ENCODE measurements around the gene VASH2.
"Not testable (repeated sequence)": the region's sequence is repeated elsewhere in the genome, so short reads cannot be mapped to it uniquely, and the experiment has no call there.

VASH2 gene

GRCh38 chr1:212950243-212951125 is at the start of gene VASH2:
Gene VASH2 (plus strand): TSS chr1:212950541. CDS start chr1:212951543, 1,002 bp downstream.
- peak; percentile 67 for DNase-seq

- DNase-seq: no peak
Observed at GRCh38 chr1:212901290-212901689, 49.1 kb upstream of the VASH2 start.

GRCh38 chr1:212902054-212902453 is 48.3 kb upstream of the VASH2 start:
- no peak for DNase-seq

DNA sequence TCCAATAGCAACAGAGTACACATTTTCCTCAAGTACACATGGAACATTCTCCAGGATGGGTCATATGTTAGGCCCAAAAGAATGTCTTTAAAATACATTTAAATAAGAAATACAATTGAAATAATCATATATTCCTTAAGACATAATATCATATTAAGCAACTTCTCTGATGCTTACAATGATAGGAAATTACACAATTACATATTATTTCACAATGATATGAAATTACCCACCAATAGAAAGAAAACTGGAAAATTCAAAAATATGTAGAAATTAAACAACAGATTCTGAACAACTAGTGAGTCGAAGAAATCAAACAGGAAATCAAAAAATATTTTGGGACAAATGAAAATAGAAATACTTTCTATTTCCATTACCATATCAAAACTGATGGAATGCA is 46.7 kb upstream of the VASH2 start:
- DNase-seq: no peak

- DNase-seq: not testable (repeated sequence)
Observed at GRCh38 chr1:212908071-212908470, 42.3 kb upstream of the VASH2 start.

- no peak for DNase-seq
Observed at GRCh38 chr1:212908971-212909370, 41.4 kb upstream of the VASH2 start.

DNA sequence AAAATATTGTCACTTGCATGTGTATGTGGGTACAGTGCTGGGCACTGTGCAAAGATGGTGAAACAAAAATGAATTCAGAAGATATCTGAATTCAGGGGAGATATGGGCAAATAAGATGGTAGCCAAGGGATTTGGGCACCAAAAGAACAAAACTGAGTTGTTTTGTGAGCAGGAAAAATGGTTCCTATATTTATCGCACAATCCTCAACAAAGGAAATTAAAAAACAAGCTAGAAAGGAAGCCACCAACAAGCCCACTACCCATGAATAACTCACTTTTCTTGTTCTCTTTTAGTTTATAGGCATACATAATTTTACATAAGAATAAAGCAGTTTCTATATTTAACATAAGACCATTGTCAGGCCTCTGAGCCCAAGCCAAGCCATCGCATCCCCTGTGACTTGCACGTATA is 40.7 kb upstream of the VASH2 start:
- DNase-seq: no peak

DNA sequence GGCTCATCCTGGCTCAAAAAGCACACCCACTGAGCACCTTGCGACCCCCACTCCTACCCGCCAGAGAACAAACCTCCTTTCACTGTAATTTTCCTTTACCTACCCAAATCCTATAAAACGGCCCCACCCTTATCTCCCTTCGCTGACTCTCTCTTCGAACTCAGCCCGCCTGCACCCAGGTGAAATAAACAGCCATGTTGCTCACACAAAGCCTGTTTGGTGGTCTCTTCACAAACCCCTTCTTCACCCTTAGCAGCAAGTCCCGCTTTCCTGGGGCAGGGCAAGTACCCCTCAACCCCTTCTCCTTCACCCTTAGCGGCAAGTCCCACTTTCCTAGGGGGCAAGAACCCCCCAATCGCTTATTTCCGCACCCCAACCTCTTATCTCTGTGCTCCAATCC is 40.1 kb upstream of the VASH2 start:
- DNase-seq: not testable (repeated sequence)

GRCh38 chr1:212913638-212914037 is 36.7 kb upstream of the VASH2 start:
- DNase-seq: not testable (repeated sequence)

GRCh38 chr1:212914110-212914509 is 36.2 kb upstream of the VASH2 start:
- DNase-seq: not testable (repeated sequence)

DNA sequence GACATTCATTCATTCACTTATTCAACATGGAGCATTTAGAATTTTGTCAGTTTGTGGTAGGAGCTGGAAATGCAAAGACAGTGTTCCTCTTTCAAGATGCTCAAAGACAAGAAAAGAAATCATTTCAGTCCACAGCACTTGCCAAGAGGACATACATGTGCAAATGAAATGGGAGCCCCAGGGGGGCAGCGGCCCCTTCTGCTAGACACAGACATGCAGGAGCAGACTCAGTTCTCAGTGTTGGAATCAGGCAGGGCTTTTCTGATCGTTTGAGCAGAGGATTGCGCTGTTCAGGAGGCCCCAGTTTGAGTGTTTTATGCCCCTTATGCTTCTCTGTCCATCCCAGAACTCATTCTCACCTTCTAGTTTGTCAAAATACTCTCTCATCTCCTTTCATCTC is 35.6 kb upstream of the VASH2 start:
- DNase-seq: no peak

DNA sequence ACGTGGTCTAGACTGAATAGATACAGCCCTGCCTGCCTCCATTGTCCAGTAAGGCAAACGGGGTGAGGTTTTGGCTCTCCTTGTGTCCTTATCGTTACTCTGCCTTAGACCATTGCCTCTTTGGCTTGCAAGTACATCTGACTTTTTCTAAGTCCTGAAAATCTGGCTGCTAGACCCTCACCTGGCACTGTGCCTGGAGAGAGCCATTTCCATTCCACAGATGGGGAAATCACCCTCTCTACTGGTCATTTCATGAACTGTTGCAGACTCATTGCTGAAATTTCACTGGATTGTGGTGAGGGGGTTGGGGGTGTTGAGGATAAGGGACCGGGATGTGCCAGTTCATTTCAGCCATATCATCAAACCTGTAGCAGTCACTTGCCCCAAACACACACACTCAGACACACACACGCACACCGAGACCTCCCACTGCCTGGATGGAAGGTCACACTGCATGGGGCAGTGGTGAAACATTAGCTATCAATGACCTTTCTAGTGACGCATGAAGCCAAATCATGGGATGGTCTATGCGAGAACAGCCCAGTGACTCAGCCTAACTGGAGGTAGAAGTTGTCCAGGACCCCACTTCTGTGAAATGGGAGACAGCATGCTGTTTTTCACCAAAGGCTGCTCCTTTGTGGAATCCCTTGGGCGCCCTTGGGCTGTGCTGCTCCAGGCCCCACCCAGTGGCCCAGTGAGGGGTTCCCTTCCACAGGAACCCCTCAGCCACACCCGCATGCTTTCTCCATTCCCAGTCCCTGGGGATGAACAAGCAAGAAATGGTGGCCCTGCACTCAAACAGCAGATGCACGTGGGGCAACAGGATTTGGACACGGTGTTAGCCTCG is 34.9 kb upstream of the VASH2 start:
- DNase-seq: no peak

- DNase-seq: peak; percentile 73
Observed at GRCh38 chr1:212916481-212917133, 33.7 kb upstream of the VASH2 start.

DNA sequence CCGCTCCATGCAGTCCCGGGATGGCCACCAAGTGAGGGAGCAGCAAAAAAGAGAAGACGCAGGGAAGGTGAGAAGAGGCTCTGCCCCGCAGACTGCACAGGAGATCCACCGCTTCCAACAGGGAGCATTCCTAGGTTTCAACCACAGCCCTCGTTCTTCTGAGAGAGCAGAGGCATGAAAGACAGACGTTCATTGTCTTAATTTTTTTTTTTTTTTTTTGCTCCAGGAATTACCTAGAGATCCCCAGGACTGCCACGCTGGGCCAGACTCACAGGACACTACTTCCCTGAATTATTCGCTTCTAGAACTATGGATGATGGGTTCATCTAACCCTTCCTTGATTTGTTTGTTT is 33.2 kb upstream of the VASH2 start:
- DNase-seq: no peak

GRCh38 chr1:212917858-212918257 is 32.5 kb upstream of the VASH2 start:
- DNase-seq: no peak

GRCh38 chr1:212918824-212919223 is 31.5 kb upstream of the VASH2 start:
- no peak for DNase-seq

- no peak for DNase-seq
Observed at GRCh38 chr1:212920246-212920645, 30.1 kb upstream of the VASH2 start.

DNA sequence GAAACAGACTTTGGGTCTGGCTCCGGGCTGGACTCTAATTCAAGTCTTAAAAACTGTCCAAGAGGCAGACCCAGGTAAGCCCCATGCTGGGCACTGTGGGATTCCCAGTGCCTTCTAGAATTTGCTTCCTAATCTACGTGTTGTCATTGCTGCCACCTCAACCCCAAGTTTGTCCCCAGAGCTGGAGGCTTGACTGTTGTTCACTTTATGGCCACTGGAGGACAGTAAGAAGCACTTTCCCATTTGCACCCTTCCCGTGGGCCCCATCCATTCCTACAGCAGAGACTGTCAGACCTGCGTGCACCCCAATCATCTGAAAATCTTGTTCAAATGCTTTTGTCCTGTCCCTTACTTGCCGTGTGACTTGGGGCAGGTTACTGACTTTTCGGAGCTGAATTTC is 29.4 kb upstream of the VASH2 start:
- DNase-seq: no peak

DNA sequence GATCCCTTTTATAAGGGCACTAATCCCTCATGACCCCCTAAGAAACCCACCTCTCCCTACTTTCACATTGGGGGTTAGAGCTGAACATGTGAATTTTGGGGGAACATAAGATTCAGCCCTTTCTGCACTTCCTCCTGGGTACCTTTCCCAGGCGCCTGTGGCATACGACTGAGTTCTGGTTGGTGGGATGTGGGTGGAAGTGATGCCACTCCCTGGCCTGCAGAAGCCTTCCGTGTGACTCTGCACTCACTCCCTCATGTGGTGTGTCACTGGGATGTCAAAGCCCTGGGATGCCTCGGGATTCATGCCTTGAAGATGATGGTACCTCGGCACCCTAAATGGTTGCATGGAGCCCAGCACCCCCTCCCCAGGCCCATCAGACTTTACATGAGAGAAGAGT is 28.3 kb upstream of the VASH2 start:
- no peak for DNase-seq

- no peak for DNase-seq
Observed at GRCh38 chr1:212926372-212926771, 24.0 kb upstream of the VASH2 start.

- DNase-seq: no peak
Observed at GRCh38 chr1:212928323-212929291, 21.7 kb upstream of the VASH2 start.

- no peak for DNase-seq
Observed at GRCh38 chr1:212930986-212931678, 19.2 kb upstream of the VASH2 start.
